ENCODE data around the gene HMG20A.
"Not testable (repeated sequence)": the region's sequence is repeated elsewhere in the genome, so short reads cannot be mapped to it uniquely, and the experiment has no call there.

The HMG20A gene

DNA sequence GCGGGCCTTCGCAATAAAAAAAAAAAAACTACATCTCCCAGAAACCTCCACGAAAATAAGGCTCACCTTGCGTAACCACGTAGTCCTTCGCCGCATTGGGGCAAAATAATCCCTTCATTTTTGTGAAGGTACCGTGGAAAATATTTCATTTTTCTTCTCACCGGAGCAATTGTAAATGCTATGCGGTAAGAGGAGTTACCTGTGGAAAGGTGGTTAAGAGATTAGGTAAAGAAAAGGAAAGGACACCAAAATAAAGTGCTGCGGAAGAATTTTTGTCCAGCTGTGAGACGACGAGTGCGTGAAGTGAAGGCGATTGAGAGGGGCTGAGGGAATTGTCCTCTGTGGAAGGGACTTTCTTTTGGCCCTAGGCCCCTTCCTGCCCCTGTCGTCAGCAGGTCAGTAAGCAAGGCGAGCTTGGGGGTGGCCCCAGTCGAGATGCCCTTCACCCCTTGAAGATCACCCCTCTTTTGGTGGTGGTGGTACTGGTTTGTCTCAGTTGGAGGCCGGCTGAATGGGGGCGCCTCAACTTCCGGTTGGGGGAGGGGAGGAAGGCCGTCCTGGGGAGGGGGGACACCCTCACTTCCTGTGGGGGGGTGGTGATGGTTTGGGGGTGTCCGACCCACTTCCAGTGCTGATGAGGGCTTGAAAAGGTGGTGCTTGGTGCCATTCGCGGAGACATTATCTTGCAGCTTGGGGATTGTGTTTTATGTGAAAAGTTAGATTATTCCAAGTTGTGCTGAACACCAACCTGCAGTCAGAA lies at the start of gene HMG20A:
TSS of gene HMG20A (plus strand) at position 279 of the 760 bp plus-strand sequence. CDS start 37,520 bp downstream, outside the sequence.
- peak; percentile 19 to 42 (median 32) for DNase-seq

DNA sequence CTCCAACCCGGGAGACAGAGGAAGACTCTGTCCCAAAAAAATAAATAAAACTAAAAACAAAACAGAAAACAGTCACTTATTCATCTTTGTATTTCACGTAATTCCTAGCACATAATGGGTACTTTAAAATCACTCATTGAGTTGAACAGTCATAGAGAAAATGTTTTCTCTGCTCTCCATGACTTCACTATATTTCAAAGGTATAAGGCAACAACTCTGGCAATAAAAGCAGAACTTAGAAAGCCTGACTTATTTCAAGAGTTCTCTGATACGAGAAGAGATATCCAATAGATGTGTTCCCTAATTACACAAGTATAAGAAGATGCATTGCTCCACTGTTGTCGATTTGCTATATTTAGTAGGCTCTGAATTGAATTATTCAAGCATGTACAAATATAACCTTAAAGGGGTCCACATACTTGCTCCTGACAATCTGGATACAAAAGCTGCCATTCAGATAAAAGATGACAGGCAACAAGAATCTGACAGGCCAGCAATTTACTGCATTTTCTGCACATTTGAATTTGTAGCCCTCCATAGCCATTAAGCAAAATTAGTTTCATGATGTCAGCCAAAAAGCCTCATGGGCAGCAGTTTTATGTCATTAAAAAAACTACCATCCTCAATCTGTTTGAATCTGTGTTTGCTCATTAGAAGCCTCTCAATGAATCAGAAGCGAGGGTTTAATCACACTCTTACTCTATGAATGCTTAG lies 48.7 kb upstream of the HMG20A start:
- no peak for DNase-seq

- DNase-seq = no peak
Measured at GRCh38 chr15:77373441-77373840, 47.2 kb upstream of the HMG20A start.

GRCh38 chr15:77375133-77375532 lies 45.6 kb upstream of the HMG20A start:
- no peak for DNase-seq

GRCh38 chr15:77376770-77377169 lies 43.9 kb upstream of the HMG20A start:
- no peak for DNase-seq

- no peak for DNase-seq
Measured at GRCh38 chr15:77380033-77380432, 40.7 kb upstream of the HMG20A start.

- no peak for DNase-seq
Measured at GRCh38 chr15:77384086-77384485, 36.6 kb upstream of the HMG20A start.

- DNase-seq = no peak
Measured at GRCh38 chr15:77384589-77385359, 35.9 kb upstream of the HMG20A start.

DNA sequence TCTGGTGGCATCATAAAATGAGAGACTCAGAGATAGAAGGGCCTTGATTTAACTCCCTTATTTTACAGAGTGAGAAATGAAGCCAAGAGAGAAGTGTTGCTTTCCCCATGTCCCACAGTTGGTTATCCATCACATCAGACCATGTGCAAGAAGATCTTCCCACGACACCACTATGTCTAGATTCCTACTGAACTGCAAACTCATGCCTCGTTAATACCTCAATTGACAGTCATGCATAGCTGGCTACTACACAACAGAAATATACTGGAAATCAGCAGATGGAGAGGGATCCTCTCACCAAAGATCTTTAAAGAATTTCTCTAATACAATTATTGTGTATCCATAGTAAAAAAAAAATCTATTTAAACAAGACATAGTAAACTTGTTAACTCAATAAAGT lies 34.1 kb upstream of the HMG20A start:
- DNase-seq = no peak

DNA sequence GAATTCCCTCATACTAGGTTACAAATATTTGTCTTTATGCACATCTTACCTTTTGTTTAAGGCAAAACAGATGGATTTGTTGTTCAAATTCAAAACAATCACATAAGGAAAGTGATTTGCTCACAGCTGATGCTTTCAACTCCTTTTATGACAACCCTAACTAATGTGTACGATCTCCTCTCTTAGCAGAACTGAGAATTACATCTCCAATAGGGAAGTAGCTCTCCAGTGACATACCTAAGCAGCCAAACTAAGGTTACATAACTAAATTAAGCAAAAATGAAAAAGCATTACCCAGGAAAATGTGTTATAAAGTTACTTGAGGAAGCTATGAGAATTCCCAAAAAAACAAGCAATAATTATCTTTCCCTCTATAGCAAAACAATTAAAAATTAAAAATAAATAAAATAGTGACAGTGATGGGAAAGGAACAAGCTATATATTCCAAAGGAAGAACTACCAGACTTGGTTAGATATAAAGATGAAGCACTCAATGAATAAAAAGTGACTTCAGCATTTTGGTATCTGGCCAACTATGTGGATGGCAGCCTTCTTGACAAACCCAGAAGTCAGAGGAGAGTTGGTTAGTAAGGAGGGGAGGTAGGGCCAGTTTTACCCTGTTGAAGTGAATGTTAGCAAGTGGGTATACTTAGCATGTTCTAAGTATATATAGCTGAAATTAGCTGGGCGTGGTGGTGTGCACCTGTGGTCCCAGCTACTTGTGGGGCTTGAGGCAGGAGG lies 33.2 kb upstream of the HMG20A start:
- DNase-seq = no peak

GRCh38 chr15:77391372-77391951 lies 29.2 kb upstream of the HMG20A start:
- DNase-seq = no peak

- DNase-seq = no peak
Measured at GRCh38 chr15:77392762-77393470, 27.8 kb upstream of the HMG20A start.

GRCh38 chr15:77393471-77393840 lies 27.2 kb upstream of the HMG20A start:
- DNase-seq = no peak

DNA sequence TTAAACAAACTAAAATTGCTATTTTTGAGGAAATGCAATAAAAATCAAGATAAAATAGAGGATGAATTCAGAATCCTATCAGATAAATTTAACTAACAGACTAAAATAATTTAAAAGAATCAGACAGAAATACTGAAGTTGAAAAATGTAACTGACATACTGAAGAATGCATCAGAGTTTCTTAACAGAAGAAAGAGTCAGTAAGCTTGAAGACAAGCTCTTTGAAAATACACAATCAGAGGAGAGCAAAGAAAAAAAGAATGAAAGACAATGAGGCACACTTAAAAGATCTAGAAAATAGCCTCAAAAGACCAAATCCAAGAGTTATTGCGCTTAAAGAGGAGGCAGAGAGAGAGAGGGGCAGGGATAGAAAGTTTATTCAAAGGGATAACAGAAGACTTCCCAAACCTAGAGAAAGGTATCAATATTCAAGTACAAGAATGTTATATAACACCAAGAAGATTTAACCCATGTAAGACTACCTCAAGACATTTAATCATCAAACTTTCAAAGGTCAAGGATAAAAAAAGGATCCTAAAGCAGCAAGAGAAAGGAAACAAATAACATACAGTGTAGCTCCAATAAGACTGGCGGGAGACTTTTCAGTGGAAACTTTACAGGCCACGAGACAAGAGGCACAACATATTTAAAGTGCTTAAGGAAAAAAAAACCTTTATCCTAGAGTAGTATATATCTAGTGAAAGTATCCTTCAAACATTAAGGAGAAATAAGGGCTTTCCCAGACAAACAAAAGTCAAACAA lies 25.5 kb upstream of the HMG20A start:
- no peak for DNase-seq

- no peak for DNase-seq
Measured at GRCh38 chr15:77396692-77397091, 24.0 kb upstream of the HMG20A start.

- DNase-seq = no peak
Measured at GRCh38 chr15:77398927-77399326, 21.8 kb upstream of the HMG20A start.

- DNase-seq = no peak
Measured at GRCh38 chr15:77400258-77400657, 20.4 kb upstream of the HMG20A start.

- DNase-seq = no peak
Measured at GRCh38 chr15:77402740-77403379, 17.8 kb upstream of the HMG20A start.

- not testable (repeated sequence) for DNase-seq
Measured at GRCh38 chr15:77406173-77406759, 14.4 kb upstream of the HMG20A start.

GRCh38 chr15:77406846-77407245 lies 13.8 kb upstream of the HMG20A start:
- no peak for DNase-seq

Measured in activated CD4-positive, CD25-positive, alpha-beta regulatory T cell (primary cell).